GM18526 (cell line): ENCODE results near the gene PRSS48.

Source experiments
- POLR2A ChIP-seq: IDR thresholded peaks from 3 replicates; pipeline ENCODE4 v1.6.1; 2011; ENCODE audit not compliant: insufficient read length; ENCODE audit errors: extremely low read depth

PRSS48 gene

DNA sequence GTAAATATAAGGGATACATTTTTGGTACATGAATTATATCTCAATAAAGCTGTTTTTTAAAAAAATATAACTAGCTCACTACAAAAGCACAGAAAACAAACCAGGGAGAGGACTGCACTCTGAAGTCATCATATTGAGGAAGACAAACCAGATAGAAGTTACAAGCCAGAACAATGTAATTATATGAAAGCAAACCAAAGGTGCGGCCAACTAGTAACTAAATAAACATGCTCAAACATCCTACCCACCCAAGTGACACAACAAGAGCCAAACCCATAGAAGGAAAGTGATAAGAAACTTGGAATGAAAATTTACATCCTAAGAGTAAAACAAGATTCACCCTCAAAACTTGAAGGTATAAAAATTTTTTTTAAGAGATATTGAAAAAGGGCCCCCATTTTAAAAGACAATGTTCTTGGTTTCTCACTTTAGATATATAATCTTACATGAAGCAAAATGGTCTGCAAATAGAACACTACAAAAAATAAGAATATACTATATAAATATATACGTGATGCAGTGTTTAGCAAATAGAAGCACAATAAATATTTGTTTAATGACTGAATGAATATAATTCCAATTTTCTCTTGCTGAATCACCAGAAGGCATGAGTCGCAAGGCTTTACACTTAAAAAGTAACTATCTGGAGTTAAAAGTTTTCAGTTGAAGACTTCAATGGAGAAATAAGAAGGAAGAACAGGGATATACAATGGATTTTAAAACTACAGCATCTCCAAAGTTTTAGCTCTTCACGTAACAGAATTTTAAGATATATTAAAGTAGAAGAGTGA is 52.5 kb downstream of the PRSS48 start:
- no peak for TF ChIP-seq POLR2A

DNA sequence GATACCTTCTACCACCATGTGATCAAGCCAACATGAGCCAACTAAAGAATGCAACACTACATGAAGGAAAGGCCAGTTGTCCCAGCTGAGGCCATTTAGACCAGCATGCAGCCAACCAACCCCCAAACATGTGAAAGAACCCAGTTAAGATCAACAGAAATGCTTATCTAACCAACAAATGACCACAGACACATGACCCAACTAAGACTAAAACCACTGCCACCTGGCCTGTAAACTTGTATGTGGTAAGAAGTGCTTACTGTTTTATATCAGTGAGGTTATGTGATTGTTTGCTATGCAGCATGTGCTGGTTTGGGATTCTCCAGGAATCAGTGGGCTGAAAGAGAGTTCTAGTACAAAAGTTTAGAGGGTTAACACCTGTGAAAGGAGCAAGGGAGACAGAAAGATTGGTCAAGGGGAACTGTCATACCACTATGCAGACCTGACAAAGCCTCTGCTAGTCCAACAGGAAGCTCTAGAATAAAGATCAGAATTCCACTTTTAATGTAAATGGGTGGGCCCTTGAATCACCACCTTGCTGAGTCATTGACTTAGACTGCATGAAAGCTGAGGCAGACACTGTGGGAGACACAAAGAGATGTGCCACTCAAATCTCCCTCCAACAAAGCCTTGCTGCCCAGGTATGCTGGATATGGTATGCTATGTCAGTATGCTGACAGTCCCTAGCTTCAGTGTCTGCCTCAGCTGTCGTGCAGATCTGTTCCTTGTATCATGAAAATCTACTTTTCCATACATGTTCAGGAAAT is 54.5 kb downstream of the PRSS48 start:
- no peak for TF ChIP-seq POLR2A

DNA sequence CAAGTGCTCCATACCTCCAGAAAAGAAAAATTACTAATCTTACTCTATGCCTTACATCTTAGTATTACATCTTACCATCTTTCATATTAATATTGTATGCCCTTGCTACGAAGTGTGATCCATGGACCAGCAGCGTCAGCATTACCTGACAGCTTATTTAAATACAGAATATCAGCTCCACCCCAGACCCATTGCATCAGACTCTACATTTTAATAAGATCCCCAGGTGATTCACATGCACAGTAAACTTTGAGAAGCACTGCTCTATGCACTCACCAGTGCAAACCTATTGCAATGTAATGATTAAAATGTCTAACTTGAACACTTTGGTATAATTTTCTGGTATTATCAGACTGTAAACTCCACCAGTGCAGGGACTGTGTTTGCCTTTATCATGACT is 62.5 kb downstream of the PRSS48 start:
- TF ChIP-seq POLR2A, result no peak

DNA sequence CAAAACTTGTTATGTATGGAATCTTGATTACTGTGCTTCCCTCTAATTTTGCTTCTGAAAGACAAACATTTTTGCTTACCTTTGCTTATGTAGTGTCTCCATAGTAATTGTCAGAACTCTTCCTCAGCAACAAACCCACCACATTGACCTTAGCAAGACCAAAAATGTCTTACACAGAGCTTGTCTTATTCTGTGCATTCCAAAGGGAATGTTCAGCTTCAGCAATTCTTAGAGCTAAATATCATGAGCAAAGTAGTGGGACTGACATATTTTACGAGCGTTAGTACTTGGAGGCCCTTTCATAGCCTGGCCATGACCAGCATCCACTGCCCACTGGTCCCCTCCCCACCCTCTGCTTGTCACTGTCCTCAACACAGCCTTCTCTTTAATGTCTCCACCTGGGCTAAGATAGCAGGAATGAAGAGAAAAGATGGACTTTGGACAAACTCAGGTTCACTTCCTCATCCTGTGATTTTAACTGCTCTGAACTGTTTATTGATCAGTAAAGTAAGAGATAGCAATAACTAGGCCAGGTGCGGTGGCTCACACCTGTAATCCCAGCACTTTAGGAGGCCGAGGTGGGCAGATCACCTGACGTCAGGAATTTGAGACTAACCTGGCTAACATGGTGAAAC is 63.9 kb downstream of the PRSS48 start:
- TF ChIP-seq POLR2A, result no peak
